NCI-H1694 (cell line): ENCODE results near the gene KIF1C.
"Not testable (repeated sequence)": the region's sequence is repeated elsewhere in the genome, so short reads cannot be mapped to it uniquely, and the experiment has no call there.

Experiments
- DNase-seq: peaks from one replicate; lab custom pipeline; 2025; lab: John Stamatoyannopoulos, UW

Gene KIF1C

GRCh38 chr17:5002121-5002788 is 4.5 kb downstream of the KIF1C start:
- DNase-seq, result no peak

GRCh38 chr17:5003214-5003867 is 5.6 kb downstream of the KIF1C start:
- DNase-seq, result no peak

GRCh38 chr17:5011928-5012327 is 14.2 kb downstream of the KIF1C start:
- no peak for DNase-seq

- DNase-seq, result no peak
Observed at GRCh38 chr17:5014357-5014756, 16.6 kb downstream of the KIF1C start.

GRCh38 chr17:5019475-5019956 is 21.8 kb downstream of the KIF1C start:
- DNase-seq, result no peak

GRCh38 chr17:5020502-5021023 is 22.8 kb downstream of the KIF1C start:
- DNase-seq, result no peak

GRCh38 chr17:5022171-5022711 is 24.5 kb downstream of the KIF1C start:
- DNase-seq, result no peak

- DNase-seq, result no peak
Observed at GRCh38 chr17:5023588-5024147, 25.9 kb downstream of the KIF1C start.

- DNase-seq, result no peak
Observed at GRCh38 chr17:5024604-5025003, 26.9 kb downstream of the KIF1C start.

GRCh38 chr17:5027299-5027698 is 29.5 kb downstream of the KIF1C start:
- no peak for DNase-seq

GRCh38 chr17:5027916-5028315 is 30.2 kb downstream of the KIF1C start:
- DNase-seq, result no peak

- not testable (repeated sequence) for DNase-seq
Observed at GRCh38 chr17:5030168-5030567, 32.4 kb downstream of the KIF1C start.

GRCh38 chr17:5031365-5032082 is 33.8 kb downstream of the KIF1C start:
- DNase-seq, result peak; percentile 60

- DNase-seq, result no peak
Observed at GRCh38 chr17:5032865-5033264, 35.1 kb downstream of the KIF1C start.

GRCh38 chr17:5033352-5034015 is 35.7 kb downstream of the KIF1C start:
- DNase-seq, result no peak

GRCh38 chr17:5034063-5034462 is 36.3 kb downstream of the KIF1C start:
- DNase-seq, result no peak

GRCh38 chr17:5034651-5035050 is 36.9 kb downstream of the KIF1C start:
- DNase-seq, result no peak

GRCh38 chr17:5035315-5035714 is 37.6 kb downstream of the KIF1C start, which contains the start of gene SLC52A1:
Gene SLC52A1 (minus strand): TSS chr17:5035426. CDS start chr17:5034606, 820 bp downstream.
- no peak for DNase-seq

- no peak for DNase-seq
Observed at GRCh38 chr17:5042157-5043022, 44.6 kb downstream of the KIF1C start.

GRCh38 chr17:5043524-5043923 is 45.8 kb downstream of the KIF1C start:
- DNase-seq, result no peak
